HG03439 (cell line): Measurements from ENCODE around the gene DOCK9.

Experiments used
- ATAC-seq: cut with Tn5 transposase; IDR thresholded peaks from one replicate; pipeline ENCODE4 v1.9.1; 2021; ENCODE audit warnings: mild to moderate bottlenecking, moderate library complexity; ENCODE audit not compliant: unreplicated experiment

The DOCK9 gene

DNA sequence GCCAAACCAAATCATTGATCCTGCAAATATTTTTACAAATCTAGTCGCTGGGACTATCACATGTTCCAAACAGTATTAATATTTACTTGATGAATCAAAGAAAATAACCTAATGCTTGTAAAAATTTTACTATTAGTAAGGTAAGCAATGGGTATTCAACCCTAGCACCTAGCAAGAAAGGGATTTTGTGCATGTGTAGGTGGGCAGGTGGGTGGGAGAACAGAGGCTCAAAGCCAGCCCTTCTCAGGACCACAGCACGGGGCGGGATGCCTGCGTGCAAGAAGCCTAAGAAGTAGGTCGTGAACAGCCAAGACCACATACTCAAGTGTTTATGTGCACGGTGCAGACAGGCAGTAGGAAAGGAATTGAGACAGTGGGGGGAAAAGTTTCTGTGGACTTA, 26.6 kb downstream of the DOCK9 start:
- ATAC-seq, result no peak

- no peak for ATAC-seq
Observed at GRCh38 chr13:98950705-98951104, 27.2 kb downstream of the DOCK9 start.

GRCh38 chr13:98947925-98948324, 29.9 kb downstream of the DOCK9 start:
- no peak for ATAC-seq

DNA sequence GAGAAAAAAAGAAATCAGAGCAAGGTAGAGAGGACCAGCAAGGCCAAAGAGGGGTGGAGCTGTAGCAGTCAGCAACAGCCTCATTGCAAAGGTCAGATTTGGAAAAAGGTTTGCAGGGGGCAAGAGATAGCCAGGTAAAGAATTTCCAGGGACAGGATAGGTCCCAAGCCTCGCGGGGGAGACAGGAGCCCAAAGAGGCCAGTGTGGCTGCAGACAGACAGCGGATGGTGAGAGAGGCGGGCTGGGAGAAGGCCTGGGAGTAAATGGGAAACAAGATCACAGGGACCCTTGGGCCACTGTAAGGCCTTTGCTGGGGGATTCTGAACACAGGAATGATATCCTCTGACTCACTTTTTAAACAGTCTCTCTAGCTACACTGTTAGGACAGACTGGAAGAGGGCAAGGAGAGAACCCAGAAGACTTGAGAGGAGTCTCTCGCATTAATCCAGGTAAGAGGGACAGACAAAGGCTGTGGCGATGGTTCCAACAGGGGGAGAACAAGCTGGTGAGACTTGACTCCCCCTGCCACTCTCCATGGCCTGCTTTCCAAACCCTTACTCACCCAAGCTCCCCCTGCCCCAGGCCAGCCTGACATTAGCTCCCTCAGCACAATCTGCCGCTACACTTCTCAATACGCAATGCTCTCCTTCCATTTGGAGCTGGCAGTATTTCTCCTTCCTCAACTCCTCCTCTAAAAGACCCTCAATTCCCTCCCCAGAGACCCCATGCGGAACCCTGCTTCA, 31.8 kb downstream of the DOCK9 start:
- ATAC-seq, result no peak

GRCh38 chr13:98944336-98944735, 33.5 kb downstream of the DOCK9 start:
- no peak for ATAC-seq

GRCh38 chr13:98942997-98943396, 34.9 kb downstream of the DOCK9 start:
- no peak for ATAC-seq

- ATAC-seq, result no peak
Observed at GRCh38 chr13:98942485-98942884, 35.4 kb downstream of the DOCK9 start.

DNA sequence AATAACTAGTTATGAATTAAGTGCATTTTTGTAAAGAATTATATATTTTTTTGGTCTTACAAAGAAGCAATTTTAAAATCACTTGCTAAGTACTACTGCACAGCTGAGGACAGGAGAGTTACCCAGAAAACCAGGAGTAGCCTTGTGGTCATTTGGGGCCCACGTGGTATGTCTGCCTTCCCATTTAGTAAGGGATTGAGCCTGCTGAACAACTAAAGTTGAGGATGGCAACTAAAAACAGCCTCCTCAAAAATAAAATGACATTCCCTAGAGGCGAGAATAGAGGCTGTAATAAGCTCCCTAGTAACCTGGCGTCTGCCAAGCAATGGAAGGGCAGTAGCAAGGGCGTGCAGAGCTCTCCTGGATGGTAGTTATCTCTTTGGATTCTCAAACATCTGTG, 36.3 kb downstream of the DOCK9 start:
- no peak for ATAC-seq

- ATAC-seq, result no peak
Observed at GRCh38 chr13:98941126-98941525, 36.7 kb downstream of the DOCK9 start.

DNA sequence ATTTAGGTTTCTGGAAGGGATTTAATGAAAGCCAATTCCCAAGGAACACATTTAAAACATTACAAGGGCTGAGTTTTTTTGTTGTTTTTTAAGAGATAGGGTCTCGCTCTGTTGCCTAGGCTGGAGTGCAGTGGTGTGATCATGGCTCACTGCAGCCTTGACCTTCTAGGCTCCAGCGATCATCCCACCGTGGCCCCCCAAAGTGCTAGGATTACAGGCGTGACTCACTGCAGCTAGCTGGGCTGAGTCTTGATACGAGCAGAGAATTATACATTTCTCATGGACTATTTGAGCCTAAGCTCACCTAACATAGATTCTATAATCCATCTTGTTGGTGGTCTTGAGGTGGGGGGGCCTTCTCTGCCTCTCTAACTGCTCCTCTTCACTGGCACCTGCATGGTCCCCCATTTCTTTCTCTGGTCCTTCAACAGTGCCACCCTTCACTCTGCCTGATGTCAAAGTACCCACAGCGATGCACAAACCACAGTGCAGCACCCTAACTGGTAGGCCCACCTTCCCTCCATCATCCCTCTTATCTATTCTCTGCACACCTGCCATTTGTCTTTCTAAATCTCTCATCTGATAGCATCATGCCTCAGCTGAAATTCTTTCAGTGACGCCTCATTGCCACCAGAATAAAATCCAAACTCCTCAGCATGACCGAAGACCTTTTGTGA, 37.4 kb downstream of the DOCK9 start:
- no peak for ATAC-seq

DNA sequence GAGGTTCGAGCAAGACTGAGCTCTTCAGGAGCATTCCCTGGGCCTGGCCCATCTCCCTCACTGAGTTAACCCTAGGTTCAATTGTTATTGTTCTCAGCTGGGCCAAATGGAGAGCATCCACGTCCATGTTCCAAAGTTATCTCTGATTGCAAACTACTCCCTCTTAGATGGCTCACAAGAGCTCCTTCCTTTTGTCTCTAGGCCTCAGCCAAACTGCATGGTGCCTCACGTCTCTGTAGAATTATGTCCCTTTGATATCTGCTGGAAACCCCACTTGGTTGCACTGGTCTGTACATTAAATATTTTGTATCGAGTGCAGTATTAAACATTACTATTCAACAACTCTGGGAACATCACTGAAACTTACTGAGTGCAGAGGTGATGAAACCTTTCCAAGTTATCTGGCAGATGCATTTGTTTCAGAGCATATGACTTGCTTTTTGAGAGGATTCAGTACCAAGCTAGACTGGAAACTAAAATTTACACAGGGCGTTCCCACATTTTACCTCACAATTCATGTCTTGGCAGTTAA, 38.1 kb downstream of the DOCK9 start:
- no peak for ATAC-seq

- ATAC-seq, result no peak
Observed at GRCh38 chr13:98938801-98939200, 39.1 kb downstream of the DOCK9 start.

- ATAC-seq, result no peak
Observed at GRCh38 chr13:98937911-98938381, 39.9 kb downstream of the DOCK9 start.

DNA sequence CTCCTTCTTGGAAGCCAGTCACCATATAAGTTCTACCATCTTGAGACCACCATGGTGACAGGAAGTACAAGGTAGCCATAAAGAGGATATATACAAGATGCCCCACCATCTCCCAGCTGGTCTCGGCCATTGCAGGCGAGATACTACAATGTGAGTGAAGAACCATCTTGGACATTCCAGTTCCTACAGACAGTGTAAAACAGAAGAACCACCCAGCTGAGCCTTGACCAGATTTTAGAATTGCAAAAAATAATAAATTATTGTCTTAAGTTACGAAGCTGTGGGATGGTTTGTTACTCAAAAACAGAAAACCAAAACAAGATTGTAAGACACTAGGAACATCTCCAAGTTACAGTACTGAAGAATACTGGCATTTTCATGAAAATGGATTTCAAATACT, 43.6 kb downstream of the DOCK9 start:
- ATAC-seq, result no peak

DNA sequence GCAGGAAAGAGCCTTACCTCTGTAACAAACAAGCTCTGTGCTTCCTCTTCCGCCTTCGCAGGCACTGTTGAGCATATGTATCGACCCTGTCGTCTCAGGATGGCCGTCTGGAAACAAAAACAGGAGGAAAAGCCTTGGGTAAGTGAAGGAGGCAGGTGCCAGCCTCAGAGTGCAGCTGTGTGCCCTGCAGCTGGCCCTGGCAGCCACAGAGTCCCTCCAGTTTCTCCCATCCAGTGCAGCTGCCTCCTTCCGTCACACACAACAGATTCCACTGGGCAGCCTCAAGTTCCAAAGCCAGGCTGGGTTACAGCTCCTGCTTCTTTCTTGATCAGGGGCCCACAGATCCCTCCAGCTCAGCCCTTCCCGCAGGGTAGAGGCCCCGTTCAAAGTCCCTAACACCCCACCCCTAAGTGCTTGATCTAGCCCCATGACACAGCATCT, 47.7 kb downstream of the DOCK9 start:
- no peak for ATAC-seq

DNA sequence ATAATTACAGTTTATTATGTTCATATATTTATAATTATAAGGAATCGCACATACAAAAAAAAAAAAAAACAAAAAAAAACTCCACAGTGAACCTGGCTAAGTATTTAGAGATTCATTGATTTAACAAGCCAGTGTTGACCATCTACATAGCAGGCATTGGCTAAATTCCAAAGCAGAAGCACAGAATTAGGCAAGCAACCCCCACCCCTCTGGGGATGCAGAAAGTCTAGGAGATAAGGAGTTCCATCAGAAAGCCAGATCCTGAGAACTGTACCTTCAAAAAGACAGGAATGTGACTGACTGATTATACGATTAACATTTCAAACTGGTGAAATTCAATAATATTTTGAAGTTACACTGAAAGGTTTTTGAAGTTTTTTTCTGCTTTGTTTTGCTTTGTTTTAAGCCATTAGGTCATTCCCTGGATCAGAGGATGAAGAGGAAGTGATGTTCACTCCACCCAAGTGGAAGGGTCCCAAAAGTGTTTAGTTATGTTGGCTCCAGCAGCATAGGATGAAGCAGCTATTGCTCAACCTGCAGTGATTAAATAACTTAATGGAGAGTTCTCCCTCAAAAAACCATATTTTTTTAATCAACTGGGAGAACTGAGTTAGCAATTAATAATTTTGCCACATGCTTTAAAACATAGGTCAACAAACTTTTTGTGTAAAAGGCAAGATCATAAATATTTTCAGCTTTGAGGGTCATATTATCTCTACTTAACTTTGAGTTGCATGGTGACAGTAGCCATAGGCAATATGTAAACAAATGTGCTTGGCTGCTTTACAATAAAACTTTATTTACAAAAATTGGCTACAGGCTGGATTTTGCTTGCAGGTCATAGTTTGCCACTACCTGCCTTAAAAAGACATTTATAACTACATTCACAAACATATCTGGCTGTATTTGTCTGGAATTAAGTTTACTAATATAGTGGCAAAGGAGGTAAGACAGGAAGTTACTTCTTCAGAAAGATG, 49.6 kb downstream of the DOCK9 start:
- ATAC-seq, result no peak

DNA sequence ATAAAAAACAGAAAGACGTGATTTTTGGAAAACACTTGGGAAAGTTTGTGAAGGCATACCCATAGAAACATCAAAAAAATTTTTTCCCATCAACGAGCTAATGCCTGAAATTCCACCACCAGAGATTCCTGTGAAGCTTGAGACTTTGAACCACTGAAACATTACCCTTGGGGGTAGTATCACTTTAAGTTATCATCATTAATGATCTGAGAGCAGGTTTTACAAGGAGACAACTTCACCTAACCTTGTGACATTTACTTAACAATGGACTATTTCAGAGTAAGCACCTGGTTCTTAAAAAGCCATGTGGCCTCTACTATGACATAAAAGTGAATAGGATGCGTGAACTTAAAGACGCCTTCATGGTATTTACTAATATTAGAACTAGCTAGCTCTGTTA, 51.9 kb downstream of the DOCK9 start:
- ATAC-seq, result no peak

- ATAC-seq, result no peak
Observed at GRCh38 chr13:98923641-98924397, 54.0 kb downstream of the DOCK9 start.

- no peak for ATAC-seq
Observed at GRCh38 chr13:98922306-98922705, 55.6 kb downstream of the DOCK9 start.

DNA sequence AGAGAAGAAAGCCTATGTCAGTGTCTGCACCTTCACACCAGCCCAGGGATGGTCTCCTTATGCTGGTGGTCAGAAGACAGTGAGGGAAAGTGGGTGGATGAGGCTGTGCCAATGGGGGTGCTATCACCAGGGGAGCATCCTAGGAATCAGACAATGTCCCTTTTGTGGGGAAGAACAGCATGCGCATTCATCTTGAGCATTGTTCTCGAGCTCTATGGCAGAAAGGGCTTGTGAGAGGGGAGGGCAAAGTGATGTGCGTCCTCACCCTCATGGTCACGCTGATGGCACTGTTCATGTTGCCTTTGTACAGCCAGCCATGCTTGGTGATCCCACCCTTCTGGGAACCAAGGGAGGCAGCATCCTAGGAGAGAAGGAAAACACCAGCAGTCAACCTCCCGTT, 56.1 kb downstream of the DOCK9 start:
- ATAC-seq, result no peak
